HCEC 1CT (cell line): ENCODE data around the gene INPP4B.
"Not testable (repeated sequence)": the region's sequence is repeated elsewhere in the genome, so short reads cannot be mapped to it uniquely, and the experiment has no call there.

Experiments
- DNase-seq: peaks from one replicate; pipeline ENCODE4 v3.0.0-alpha.2; 2017

The INPP4B gene

DNA sequence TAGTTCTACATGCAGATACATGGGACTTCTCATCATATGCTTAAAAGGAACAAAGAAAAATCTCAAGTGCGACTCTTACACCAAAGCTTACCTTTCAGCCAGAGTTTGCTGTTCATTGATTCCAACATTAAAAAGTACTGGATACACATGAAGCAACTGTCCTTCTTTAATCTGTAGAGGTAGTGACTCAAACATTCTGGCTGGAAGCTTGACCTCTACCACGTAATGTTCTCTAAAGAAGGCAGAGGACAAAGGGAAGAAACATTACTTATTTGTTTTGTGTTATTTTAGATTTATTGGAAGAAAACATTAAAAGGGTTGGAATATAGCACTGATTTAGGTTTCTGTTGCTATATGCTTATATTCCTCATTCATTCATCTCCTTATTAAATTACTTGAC is 733.6 kb downstream of the INPP4B start:
- peak; percentile 2 for DNase-seq

GRCh38 chr4:142110136-142110535 is 736.0 kb downstream of the INPP4B start:
- DNase-seq = no peak

GRCh38 chr4:142104041-142104440 is 742.1 kb downstream of the INPP4B start:
- DNase-seq = no peak

DNA sequence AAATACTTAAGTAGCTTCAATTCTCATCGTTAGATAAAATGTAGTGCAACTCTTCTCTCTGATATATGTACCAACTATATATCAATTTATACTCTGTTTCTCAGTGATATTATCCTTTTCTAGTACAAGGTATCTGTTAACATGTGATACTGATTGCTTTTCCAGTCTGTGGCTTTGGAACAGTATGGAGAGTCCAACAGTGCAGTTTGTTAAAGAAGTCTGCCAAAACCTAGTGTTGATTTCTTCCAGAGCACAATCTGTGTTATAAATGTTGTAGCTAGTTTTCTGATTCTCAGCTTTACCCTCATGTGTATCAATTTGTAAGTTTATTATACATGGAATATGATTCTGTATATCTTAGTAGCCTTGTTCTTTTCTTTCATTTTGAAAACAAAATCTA is 744.7 kb downstream of the INPP4B start:
- DNase-seq = no peak

- DNase-seq = no peak
Observed at GRCh38 chr4:142100941-142101340, 745.2 kb downstream of the INPP4B start.

GRCh38 chr4:142098900-142099545 is 747.1 kb downstream of the INPP4B start:
- no peak for DNase-seq

- DNase-seq = no peak
Observed at GRCh38 chr4:142098380-142098779, 747.7 kb downstream of the INPP4B start.

GRCh38 chr4:142097015-142097414 is 749.1 kb downstream of the INPP4B start:
- DNase-seq = no peak

DNA sequence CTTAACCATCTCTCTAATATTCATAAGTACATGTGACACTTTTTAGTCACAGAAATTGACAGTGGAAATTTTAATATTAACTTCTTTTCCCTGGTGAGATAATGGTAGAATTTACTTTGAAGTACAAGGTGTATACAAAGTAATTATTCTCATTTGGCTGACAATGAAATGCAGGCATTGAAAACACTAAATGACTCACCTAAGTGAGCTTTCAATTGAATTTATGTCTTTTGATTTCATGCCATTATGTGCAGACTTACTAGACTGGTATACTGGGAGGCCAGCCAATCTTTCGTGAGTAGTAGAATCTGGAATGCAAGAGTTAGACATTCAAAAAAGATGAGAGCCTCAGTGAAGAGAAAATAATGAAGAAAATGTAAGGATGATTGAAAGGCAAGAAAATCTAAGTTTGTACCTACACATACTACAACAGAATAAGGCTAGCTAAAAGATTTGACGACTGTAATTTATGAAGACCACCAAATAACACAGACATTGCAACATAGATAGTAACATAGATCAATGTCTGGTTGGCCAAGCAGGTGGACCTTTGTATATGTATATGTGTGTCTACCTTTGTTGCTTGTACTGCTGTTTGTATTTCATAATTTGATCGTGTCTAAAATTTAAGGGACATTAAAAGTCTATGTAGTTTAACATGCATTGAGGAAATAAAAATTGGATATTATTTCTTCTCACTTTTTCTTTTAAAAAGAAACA is 750.1 kb downstream of the INPP4B start:
- DNase-seq = peak; percentile 87

- DNase-seq = no peak
Observed at GRCh38 chr4:142092941-142093340, 753.2 kb downstream of the INPP4B start.

GRCh38 chr4:142091691-142092182 is 754.4 kb downstream of the INPP4B start:
- peak; percentile 80 for DNase-seq

DNA sequence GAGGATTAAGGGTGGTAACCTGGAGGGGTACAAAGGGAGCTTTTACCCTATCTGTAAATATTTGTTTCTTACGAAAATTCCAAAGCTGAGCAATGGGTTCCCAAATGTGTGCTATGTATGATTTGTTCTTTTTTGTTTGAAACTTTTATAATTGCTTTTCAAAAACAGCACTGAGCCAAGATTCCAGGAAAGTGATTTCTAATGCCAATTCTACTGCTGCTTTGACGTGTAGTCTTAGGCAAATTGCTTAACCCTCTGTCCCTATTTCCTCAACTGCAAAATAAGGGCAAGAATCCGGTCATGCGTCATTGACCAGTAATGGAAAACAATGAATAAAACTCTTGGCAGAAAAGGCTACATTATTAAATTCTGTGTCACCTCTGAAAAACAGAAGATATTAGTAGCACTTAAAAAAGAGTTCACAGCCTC is 755.0 kb downstream of the INPP4B start:
- DNase-seq = peak; percentile 90

DNA sequence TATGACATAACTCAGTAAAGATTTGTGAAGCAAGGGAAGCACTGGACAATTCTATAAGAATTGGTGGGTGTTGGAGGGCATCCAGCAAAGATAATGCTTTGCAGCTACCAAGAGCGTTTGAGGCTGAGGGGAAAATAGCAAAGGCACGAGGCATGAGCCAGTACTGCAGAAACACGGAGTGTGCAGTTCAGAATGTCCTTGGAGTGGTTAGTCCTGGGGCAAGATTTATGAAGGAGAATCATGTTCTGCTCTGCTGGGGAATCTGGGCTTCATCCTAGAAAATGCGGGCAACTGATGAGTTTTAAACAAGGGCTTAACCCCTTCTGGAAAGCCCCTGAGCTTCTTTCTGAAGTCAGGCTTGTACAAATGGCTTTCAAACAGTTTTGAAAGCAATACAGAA is 757.2 kb downstream of the INPP4B start:
- no peak for DNase-seq

DNA sequence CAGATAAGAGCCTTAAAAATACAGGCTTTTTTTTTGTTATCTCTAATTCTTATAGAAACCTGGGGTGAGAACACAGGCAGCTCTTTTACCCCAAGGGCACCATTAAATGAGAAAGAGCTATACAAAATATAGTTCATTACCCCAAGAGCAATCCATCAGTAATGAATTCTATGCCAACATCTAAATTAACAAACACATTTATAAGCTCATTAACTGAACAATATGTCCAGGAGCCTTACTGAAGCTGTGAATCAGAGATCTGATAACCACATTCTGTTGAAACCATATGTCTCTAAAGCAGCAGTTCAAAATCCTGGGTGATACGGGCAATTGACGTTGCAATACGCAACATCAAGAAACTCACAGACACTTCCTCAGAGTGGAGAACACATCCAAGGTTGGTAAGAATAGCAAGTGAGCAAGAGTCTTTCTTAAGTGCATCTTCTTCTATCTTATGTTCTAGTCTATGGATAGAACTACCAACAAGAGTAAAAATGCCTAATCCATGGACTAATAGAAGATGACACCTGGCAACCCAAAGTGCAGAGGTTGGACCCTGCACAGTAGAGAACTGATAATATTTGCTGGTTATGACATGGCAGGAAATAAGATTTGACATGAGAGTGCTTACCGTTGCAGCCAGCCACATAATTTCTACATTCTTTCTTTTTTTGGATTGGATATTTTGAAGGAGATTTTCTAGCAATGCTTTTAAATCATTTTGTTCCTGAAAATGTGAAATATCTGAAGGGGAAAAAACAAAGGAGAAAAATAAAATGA is 760.4 kb downstream of the INPP4B start:
- DNase-seq = no peak

DNA sequence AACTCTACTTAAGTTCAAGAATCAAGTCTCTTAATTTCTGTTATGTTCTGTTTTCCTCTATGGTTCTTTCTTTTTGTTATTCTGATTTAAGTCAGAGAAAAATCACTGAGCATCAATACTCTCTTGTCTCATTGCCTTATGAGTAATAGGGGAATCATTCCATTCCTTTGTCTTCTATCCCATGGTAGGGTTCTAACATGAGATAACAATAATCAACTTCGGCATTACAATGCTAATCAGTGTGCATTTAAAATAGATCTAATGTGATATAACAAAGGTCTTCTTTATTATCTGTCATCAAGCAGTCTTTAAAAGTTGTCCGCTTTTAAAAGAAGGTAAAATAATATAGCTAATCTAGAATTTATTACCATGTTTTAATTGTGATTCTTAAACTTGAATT is 762.8 kb downstream of the INPP4B start:
- no peak for DNase-seq

DNA sequence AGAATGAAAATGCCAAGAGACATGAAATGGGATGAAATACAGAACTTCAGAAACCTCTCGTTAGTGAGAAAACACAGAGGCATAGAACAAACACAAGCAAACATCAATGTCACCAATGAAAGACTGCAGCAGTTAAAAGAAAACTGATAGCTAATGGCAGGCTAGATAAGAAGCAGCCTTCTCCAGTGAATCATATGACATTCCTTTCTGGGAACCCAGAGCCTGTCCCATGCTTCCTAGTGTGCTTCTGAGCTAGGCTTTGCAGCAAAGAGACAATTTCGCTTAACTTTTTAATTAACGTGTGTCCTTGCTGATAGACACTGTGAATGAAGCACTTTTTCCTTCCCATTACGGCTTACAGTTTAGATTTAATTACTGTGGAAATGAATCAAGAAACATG is 765.1 kb downstream of the INPP4B start:
- DNase-seq = no peak

- DNase-seq = no peak
Observed at GRCh38 chr4:142079959-142080358, 766.1 kb downstream of the INPP4B start.

GRCh38 chr4:142077048-142077447 is 769.1 kb downstream of the INPP4B start:
- no peak for DNase-seq

GRCh38 chr4:142068304-142068703 is 777.8 kb downstream of the INPP4B start:
- not testable (repeated sequence) for DNase-seq

DNA sequence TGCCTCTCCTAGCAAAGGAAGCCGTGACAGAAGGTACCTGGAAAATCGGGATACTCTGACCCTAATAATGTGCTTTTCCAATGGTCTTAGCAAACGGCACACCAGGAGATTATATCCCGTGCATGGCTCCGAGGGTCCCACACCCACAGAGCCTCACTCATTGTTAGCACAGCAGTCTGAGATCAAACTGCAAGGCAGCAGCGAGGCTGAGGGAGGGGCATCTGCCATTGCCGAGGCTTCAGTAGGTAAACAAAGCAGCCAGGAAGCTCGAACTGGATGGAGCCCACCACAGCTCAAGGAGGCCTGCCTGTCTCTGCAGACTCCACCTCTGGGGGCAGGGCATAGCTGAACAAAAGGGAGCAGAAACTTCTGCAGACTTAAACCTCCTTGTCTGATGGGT is 779.5 kb downstream of the INPP4B start:
- not testable (repeated sequence) for DNase-seq

- no peak for DNase-seq
Observed at GRCh38 chr4:142065086-142065647, 780.9 kb downstream of the INPP4B start.

DNA sequence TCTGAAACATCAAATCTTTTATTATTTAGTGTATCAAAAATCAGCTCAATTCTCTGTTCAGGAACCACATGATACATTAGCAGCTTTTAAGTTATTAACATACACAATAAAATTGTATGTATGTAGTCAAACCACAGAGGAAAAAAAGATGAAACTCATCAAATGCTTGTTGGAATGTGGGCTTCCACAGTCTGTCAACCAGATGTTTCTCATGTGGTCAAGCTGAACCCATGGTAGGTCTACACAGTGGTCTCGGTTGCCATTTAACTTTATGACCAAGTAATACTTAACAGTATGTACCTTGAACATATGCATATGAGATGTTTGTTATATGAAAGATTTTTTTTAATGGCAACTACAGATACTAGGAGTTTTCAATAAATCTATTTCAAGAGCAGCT is 781.9 kb downstream of the INPP4B start:
- no peak for DNase-seq

DNA sequence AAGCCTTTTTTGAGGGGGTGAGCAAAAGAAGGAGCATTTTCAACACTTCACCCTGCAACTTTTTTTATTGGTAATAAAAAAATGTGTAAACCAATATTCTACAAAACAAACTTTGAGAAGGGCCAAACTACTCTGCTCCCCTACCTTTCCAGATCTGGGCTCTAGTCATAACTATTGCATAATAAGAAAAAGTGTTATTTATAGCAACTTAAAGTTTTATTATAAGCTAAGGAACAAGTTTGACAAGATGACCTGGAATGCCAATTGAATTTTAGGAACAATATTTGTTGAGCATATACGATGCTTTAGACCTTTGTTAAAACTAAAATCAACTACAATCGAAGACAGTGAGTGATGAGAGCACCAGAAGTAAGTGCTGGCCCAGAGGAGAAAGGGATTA is 800.1 kb downstream of the INPP4B start:
- DNase-seq = no peak
